Kidney (tissue), 14 donors: Measurements from ENCODE around the gene LRRC2. TPM values are rescaled to one million over a fixed set of nuclear protein-coding genes. Genes with fewer than 3 reads are reported as not detected.
"Not testable (repeated sequence)": the region's sequence is repeated elsewhere in the genome, so short reads cannot be mapped to it uniquely, and the experiment has no call there.

Source experiments
- DNase-seq, 5 donors: peaks; one replicate each; pipeline ENCODE4 v3.0.0-alpha.2; 2013 to 2020
- FAIRE-seq: peaks from 2 replicates; lab custom pipeline; 2012; peaks lifted over from hg19 to GRCh38; lab: Jason Lieb, UNC
- H3K27ac ChIP-seq, 2 donors: one replicate each; pipeline ENCODE4 v1.7.0; 2013; ENCODE audit warnings: low read depth in 2 of 2, low read length in 2 of 2, inconsistent platforms in 1 of 2
- H3K27me3 ChIP-seq: one replicate; pipeline ENCODE4 v1.7.1; 2013; ENCODE audit warnings: low read length, inconsistent platforms; ENCODE audit not compliant: control insufficient read depth, insufficient read depth
- H3K36me3 ChIP-seq, 3 donors: one replicate each; pipeline versions ENCODE4 v1.7.0 to v1.7.1; 2013; ENCODE audit warnings: low read length in 3 of 3, control low read depth in 1 of 3, inconsistent platforms in 1 of 3; ENCODE audit not compliant: insufficient read depth in 3 of 3, control insufficient read depth in 2 of 3
- H3K4me1 ChIP-seq, 3 donors: one replicate each; pipeline versions ENCODE4 v1.7.0 to v1.7.1; 2013; ENCODE audit warnings: low read length in 3 of 3, inconsistent platforms in 1 of 3, low read depth in 1 of 3; ENCODE audit not compliant: control insufficient read depth in 2 of 3, insufficient read depth in 2 of 3
- H3K4me3 ChIP-seq, 3 donors: one replicate each; pipeline versions ENCODE4 v1.7.0 to v1.8.1; 2013; ENCODE audit warnings: low read length in 3 of 3, control low read depth in 1 of 3, inconsistent platforms in 1 of 3
- H3K9ac ChIP-seq, 3 donors: one replicate each; pipeline versions ENCODE4 v1.7.0 to v1.7.1; 2013; ENCODE audit warnings: low read length in 3 of 3, control low read depth in 1 of 3, inconsistent platforms in 1 of 3
- H3K9me3 ChIP-seq, 3 donors: one replicate each; pipeline versions ENCODE4 v1.7.0 to v1.7.1; 2013; ENCODE audit warnings: low read length in 3 of 3, control low read depth in 1 of 3, inconsistent platforms in 1 of 3; ENCODE audit not compliant: control insufficient read depth in 2 of 3, insufficient read depth in 1 of 3
- CTCF ChIP-seq: IDR thresholded peaks from 3 replicates; pipeline ENCODE4 v1.5.1; 2012; ENCODE audit warnings: mild to moderate bottlenecking, moderate library complexity, borderline replicate concordance; ENCODE audit not compliant: insufficient read depth; ENCODE audit errors: extremely low read depth
- intact Hi-C: fragments of 100-400 bp; cut with DNase I; formaldehyde crosslinking; loops from one replicate; pipeline ENCODE4 v1.11.1; 2022
- polyA plus RNA-seq: library from polyadenylated mRNA; stranded (reverse); fragments of 350-450 nt; fragmentation: Illumina TruSeq; extraction: RNeasy Lipid Tissue Mini Kit (QIAGEN cat#74804); gene quantifications from one replicate; pipeline ENCODE4 v1.2.3, GENCODE V29; 2014; ENCODE audit warnings: low read depth, low replicate concordance; ENCODE audit not compliant: insufficient read depth
- total RNA-seq: library from RNA; stranded (reverse); fragmentation: NEBNext Ultra II Directional; extraction: Animal tissue kit (Norgen Biotek cat#: 25700); gene quantifications from one replicate; pipeline ENCODE4 v1.2.1, GENCODE V29; 2021
- donor health status: control.
- donor health status: control.
- donor health status: control.
- donor health status: control.
- donor health status: control.
- donor health status: DM: yes; HTN: yes; CAD: no.
- donor health status: Normal renal cell carcinoma (clear cell type).

The LRRC2 gene
- total and polyA plus RNA-seq, 2 donors from 2014 or later = 3.4 to 7.5 TPM

GRCh38 chr3:46527239-46527638 is 38.9 kb downstream of the LRRC2 start:
- no peak overlapping the region for H3K27ac ChIP-seq
- H3K9ac ChIP-seq = no peak overlapping the region
- H3K9me3 ChIP-seq = no peaks in the 10 kb centered on the region
- no peaks in the 10 kb centered on the region for H3K4me1 ChIP-seq
- no peak for TF ChIP-seq CTCF
- no peak for FAIRE-seq
- H3K4me3 ChIP-seq = no peak overlapping the region
- no peaks in the 10 kb centered on the region for H3K36me3 ChIP-seq
- no peaks in the 10 kb centered on the region for H3K27me3 ChIP-seq
- intact Hi-C loops = no loop called here
- no peak for DNase-seq

GRCh38 chr3:46524832-46525231 is 41.3 kb downstream of the LRRC2 start:
- no peak for TF ChIP-seq CTCF
- Histone ChIP-seq H3K4me3 (no peak overlapping the region), H3K9me3 (no peaks in the 10 kb centered on the region), H3K4me1 (no peaks in the 10 kb centered on the region), H3K27me3 (no peaks in the 10 kb centered on the region), H3K36me3 (no peaks in the 10 kb centered on the region), H3K27ac (no peak overlapping the region), H3K9ac (no peak overlapping the region)
- intact Hi-C loops = no loop called here
- DNase-seq (no peak), FAIRE-seq (no peak)

- no peak for TF ChIP-seq CTCF
- no peak overlapping the region for H3K4me3 ChIP-seq
- intact Hi-C loops = no loop called here
- no peak for DNase-seq
- no peaks in the 10 kb centered on the region for H3K27me3 ChIP-seq
- H3K4me1 ChIP-seq = no peaks in the 10 kb centered on the region
- FAIRE-seq = no peak
- H3K36me3 ChIP-seq = no peaks in the 10 kb centered on the region
- H3K9ac ChIP-seq = no peak overlapping the region
- H3K27ac ChIP-seq = no peak overlapping the region
- H3K9me3 ChIP-seq = no peaks in the 10 kb centered on the region
These were observed 42.1 kb downstream of the LRRC2 start for GRCh38 chr3:46524008-46524407.

GRCh38 chr3:46523556-46523955 is 42.5 kb downstream of the LRRC2 start:
- H3K4me1 ChIP-seq = no peaks in the 10 kb centered on the region
- FAIRE-seq (no peak), DNase-seq (no peak)
- no peak for TF ChIP-seq CTCF
- H3K27me3 ChIP-seq = no peaks in the 10 kb centered on the region
- H3K27ac ChIP-seq = no peak overlapping the region
- no peaks in the 10 kb centered on the region for H3K9me3 ChIP-seq
- no peak overlapping the region for H3K9ac ChIP-seq
- H3K4me3 ChIP-seq = no peak overlapping the region
- intact Hi-C loops = no loop called here
- no peaks in the 10 kb centered on the region for H3K36me3 ChIP-seq

- FAIRE-seq, H3K4me3 ChIP-seq, H3K27ac ChIP-seq, DNase-seq, H3K9me3 ChIP-seq, H3K4me1 ChIP-seq, H3K9ac ChIP-seq, H3K36me3 ChIP-seq, H3K27me3 ChIP-seq, intact Hi-C loops: not testable (repeated sequence)
These were observed 43.9 kb downstream of the LRRC2 start for GRCh38 chr3:46522201-46522600.
